Measurements from ENCODE around the gene CFAP77. TPM values are rescaled to one million over a fixed set of nuclear protein-coding genes. Genes with fewer than 3 reads are reported as not detected.
A peak's percentile ranks its signal among the peaks of the same experiment; 100 is the strongest.

CFAP77 gene
- total RNA-seq (not detected), polyA plus RNA-seq (not detected), total RNA-seq (not detected)

DNA sequence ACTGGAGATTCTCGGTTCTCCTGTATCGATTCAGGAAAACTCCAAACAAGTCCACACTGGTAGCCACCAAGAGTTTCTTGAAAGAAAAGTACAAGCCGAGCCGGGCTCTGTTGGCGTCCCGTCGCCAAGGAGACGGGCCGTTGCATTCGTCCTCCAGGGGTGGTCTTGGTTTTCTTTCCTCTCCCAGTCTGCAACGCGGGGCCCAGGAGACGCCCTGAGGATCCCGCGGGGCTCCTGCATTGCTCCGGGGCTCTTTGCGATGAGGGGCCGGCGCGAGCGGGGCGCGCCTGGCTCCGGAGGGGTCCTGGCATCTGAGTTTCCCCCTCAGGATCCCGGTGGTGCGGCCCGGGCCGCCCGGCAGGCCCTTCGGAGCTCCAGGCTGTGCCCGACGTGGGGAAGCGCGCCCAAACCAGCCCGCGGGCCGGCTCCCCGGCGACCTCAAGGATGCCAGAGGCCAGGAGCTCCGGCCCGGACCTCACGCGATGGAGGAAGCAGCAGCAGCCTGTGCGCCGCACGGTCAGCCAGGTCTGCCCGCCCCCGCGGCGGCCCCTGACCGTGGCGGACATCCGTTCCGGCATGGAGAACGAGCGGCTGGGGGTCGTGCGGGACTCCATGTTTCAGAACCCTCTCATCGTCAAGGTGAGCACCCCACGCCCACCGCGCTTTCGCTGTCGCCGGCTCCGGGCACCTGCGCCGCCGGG, at the start of gene CFAP77:
TSS of gene CFAP77 (plus strand) at position 384 of the 701 bp plus-strand sequence. CDS start at position 445, 61 bp downstream.
- Mint-ChIP-seq H3K36me3 (no peaks in the 10 kb centered on the region), H3K4me1 (peaks cover 26 to 47% (median 36%) of the 10 kb centered on the region in 7 donors), H3K27me3 (peaks cover 35 to 59% (median 40%) of the 10 kb centered on the region in 5 donors), H3K9me3 (peaks cover 0 to 2% (median 0%) of the 10 kb centered on the region in 11 donors), H3K27ac (peak within 1 kb of the TSS in 7 of 9 donors; percentile 13 to 59 (median 31)), H3K4me3 (peak within 1 kb of the TSS; percentile 72 to 83 (median 78))
- H3K4me3 ChIP-seq (ENCODE audit: low read length), result peak within 1 kb of the TSS; percentile 42
- CTCF ChIA-PET, result interaction anchor here (0.7 to 1.1 kb wide), 2 partner anchors 257 to 389 kb away, joined by 3 read pairs; no protein-coding TSS in a partner anchor
- POLR2A ChIA-PET, result no interaction called here
- H3K27ac ChIP-seq (ENCODE audit: low read depth, low read length), result no peak within 1 kb of the TSS
- peaks cover 0 to 8% of the 10 kb centered on the region in 2 donors for H3K27me3 ChIP-seq (ENCODE audit: control insufficient read depth in 2 of 2, insufficient read depth in 2 of 2, low read length in 2 of 2)
- no peaks in the 10 kb centered on the region for H3K9me3 ChIP-seq (ENCODE audit: control insufficient read depth in 2 of 3, low read length in 3 of 3)
- ATAC-seq (peak; percentile 35), DNase-seq (peak; percentile 11 to 47 (median 30))
- H3K36me3 ChIP-seq (ENCODE audit: control insufficient read depth in 2 of 3, insufficient read depth in 3 of 3, low read length in 3 of 3), result peaks cover 0 to 3% (median 0%) of the 10 kb centered on the region in 3 experiments
- H3K4me1 ChIP-seq (ENCODE audit: control insufficient read depth in 2 of 2, insufficient read depth in 2 of 2, low read length in 2 of 2), result peaks cover 28 to 46% of the 10 kb centered on the region in 2 donors
- intact Hi-C loops (cut with micrococcal nuclease), result loop anchor here (1.0 to 10.0 kb wide), 8 partner anchors 55 to 1695 kb away; partner anchors contain the start of gene GTF3C5 (in 1 of the 2)

DNA sequence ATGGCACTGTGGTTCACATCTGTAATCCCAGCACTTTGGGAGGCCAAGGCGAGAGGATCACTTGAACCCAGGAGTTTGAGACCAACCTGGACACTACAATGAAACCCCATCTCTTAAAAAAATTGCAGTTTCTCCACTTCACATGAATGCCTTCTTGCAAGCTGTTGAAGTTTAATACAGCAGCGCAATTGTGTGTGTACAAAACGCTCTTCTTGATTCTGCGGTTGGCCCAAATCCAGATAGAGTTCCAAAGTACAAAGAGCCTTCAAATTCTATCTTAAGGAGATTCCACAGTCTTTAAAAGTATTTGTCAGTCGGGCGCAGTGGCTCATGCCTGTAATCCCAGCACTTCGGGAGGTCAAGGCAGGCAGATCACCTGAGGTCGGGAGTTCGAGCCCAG, 45.9 kb upstream of the CFAP77 start:
- intact Hi-C loops (cut with micrococcal nuclease), result no loop called here
- no peak overlapping the region for H3K4me3 ChIP-seq (ENCODE audit: low read length)
- no peaks in the 10 kb centered on the region for H3K9me3 ChIP-seq (ENCODE audit: control insufficient read depth in 2 of 3, low read length in 3 of 3)
- Mint-ChIP-seq H3K36me3 (no peaks in the 10 kb centered on the region), H3K4me3 (no peak overlapping the region), H3K27me3 (no peaks in the 10 kb centered on the region), H3K9me3 (no peaks in the 10 kb centered on the region), H3K27ac (no peak overlapping the region), H3K4me1 (peaks cover 0 to 1% (median 0%) of the 10 kb centered on the region in 7 donors)
- CTCF ChIA-PET, result no interaction called here
- H3K36me3 ChIP-seq (ENCODE audit: control insufficient read depth in 2 of 3, insufficient read depth in 3 of 3, low read length in 3 of 3), result no peaks in the 10 kb centered on the region
- H3K27ac ChIP-seq (ENCODE audit: low read depth, low read length), result no peak overlapping the region
- no peaks in the 10 kb centered on the region for H3K4me1 ChIP-seq (ENCODE audit: control insufficient read depth in 2 of 2, insufficient read depth in 2 of 2, low read length in 2 of 2)
- POLR2A ChIA-PET, result no interaction called here
- no peaks in the 10 kb centered on the region for H3K27me3 ChIP-seq (ENCODE audit: control insufficient read depth in 2 of 2, insufficient read depth in 2 of 2, low read length in 2 of 2)
- DNase-seq (no peak), ATAC-seq (no peak)

DNA sequence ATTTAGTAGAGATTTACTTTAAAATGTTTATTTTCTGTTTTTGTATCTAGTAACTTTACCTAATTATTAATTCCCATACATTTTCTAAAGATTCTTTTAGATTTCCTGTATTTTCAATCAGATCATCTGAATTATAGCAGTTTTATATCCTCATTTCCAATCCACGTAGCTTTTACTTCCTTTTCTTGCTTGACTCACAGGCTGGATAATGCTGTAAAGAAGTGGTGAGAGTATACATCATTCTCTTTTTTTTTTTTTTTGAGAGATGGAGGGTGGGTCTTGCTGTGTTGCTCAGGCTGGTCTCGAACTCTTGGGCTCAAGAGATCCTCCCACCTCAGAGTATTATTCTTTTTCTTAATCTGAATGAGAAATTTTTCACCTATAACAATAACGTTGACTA, 44.0 kb upstream of the CFAP77 start:
- POLR2A ChIA-PET, result no interaction called here
- no peaks in the 10 kb centered on the region for H3K9me3 Mint-ChIP-seq
- ATAC-seq, result no peak
- H3K36me3 ChIP-seq (ENCODE audit: control insufficient read depth in 2 of 3, insufficient read depth in 3 of 3, low read length in 3 of 3), result no peaks in the 10 kb centered on the region
- H3K27ac ChIP-seq (ENCODE audit: low read depth, low read length), result no peak overlapping the region
- no peaks in the 10 kb centered on the region for H3K27me3 ChIP-seq (ENCODE audit: control insufficient read depth in 2 of 2, insufficient read depth in 2 of 2, low read length in 2 of 2)
- CTCF ChIA-PET, result no interaction called here
- H3K9me3 ChIP-seq (ENCODE audit: control insufficient read depth in 2 of 3, low read length in 3 of 3), result no peaks in the 10 kb centered on the region
- peaks cover 0 to 3% (median 0%) of the 10 kb centered on the region in 5 donors for H3K36me3 Mint-ChIP-seq
- DNase-seq, result no peak
- no peak overlapping the region for H3K27ac Mint-ChIP-seq
- H3K4me3 Mint-ChIP-seq, result no peak overlapping the region
- H3K4me1 ChIP-seq (ENCODE audit: control insufficient read depth in 2 of 2, insufficient read depth in 2 of 2, low read length in 2 of 2), result no peaks in the 10 kb centered on the region
- intact Hi-C loops (cut with micrococcal nuclease), result no loop called here
- no peak overlapping the region for H3K4me3 ChIP-seq (ENCODE audit: low read length)
- H3K4me1 Mint-ChIP-seq, result peaks cover 0 to 2% (median 0%) of the 10 kb centered on the region in 7 donors
- H3K27me3 Mint-ChIP-seq, result no peaks in the 10 kb centered on the region

DNA sequence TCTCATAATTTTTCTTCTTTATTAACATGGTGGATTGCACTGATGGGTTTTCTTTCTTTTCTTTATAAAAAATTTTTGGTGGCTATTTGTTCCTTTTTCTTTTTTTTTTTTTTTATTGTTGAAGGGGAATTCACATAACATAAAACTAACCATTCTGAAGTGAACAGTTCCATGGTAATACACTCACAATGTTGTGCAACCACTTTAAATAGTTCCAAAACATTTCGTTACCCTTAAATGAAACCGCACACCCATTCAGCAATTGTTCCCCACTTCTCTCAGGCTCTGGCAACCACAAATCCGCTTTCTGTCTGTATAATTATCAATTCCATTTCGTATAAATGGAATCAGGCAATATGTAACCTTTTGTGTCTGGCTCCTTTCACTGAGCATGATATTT, 43.5 kb upstream of the CFAP77 start:
- H3K4me1 ChIP-seq (ENCODE audit: control insufficient read depth in 2 of 2, insufficient read depth in 2 of 2, low read length in 2 of 2), result no peaks in the 10 kb centered on the region

DNA sequence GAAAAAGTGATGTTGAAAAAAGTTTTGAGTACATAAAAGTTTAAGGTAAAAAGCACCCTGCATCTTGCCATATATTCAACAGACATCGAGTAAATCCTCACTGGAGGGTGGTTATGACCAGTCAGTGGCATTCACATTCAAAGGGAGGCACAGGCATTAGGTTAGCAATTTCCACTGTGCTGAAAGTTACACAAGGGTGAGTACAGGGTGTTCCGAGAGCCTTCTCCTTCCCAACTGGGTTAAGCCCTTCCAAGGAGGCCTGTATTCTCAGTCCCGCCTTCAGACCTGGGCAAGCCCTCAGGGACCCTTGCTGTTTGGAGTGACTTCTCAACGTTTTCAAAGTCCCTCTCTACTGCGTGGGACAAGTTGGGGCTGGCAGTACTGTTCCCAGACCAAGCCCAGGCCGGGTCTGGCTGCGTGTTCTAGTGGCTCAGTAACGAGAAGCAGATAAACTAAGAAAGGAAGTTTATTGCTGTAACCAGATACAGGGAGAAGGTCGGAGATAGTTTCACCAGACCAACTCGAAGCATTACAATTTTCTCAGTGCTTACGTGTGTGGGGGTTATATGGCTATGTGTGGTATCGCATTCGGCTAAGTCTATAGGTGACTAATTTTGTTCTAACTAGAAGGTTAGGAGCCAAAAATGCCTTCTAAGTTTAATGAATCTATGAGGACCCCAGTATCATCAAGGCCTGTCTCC, 42.2 kb upstream of the CFAP77 start:
- Mint-ChIP-seq H3K27me3 (no peaks in the 10 kb centered on the region), H3K4me1 (peaks cover 6 to 13% (median 8%) of the 10 kb centered on the region in 7 donors), H3K27ac (no peak overlapping the region), H3K36me3 (peaks cover 0 to 6% (median 5%) of the 10 kb centered on the region in 5 donors), H3K4me3 (no peak overlapping the region), H3K9me3 (no peaks in the 10 kb centered on the region)
- ATAC-seq (no peak), DNase-seq (no peak)
- Histone ChIP-seq H3K27ac (ENCODE audit: low read depth, low read length) (no peak overlapping the region), H3K27me3 (ENCODE audit: control insufficient read depth in 2 of 2, insufficient read depth in 2 of 2, low read length in 2 of 2) (no peaks in the 10 kb centered on the region), H3K4me1 (ENCODE audit: control insufficient read depth in 2 of 2, insufficient read depth in 2 of 2, low read length in 2 of 2) (no peaks in the 10 kb centered on the region), H3K4me3 (ENCODE audit: low read length) (no peak overlapping the region), H3K36me3 (ENCODE audit: control insufficient read depth in 2 of 3, insufficient read depth in 3 of 3, low read length in 3 of 3) (no peaks in the 10 kb centered on the region), H3K9me3 (ENCODE audit: control insufficient read depth in 2 of 3, low read length in 3 of 3) (no peaks in the 10 kb centered on the region)
- intact Hi-C loops (cut with micrococcal nuclease), result no loop called here
- ChIA-PET POLR2A (interaction anchor here (0.7 kb wide), 1 partner anchor 10 kb away, joined by 3 read pairs; no protein-coding TSS in a partner anchor), CTCF (no interaction called here)

More for the DNA sequence above, 43.5 kb upstream of the CFAP77 start:
- no peaks in the 10 kb centered on the region for H3K27me3 Mint-ChIP-seq
- H3K9me3 Mint-ChIP-seq, result no peaks in the 10 kb centered on the region
- Histone ChIP-seq H3K9me3 (ENCODE audit: control insufficient read depth in 2 of 3, low read length in 3 of 3) (no peaks in the 10 kb centered on the region), H3K27ac (ENCODE audit: low read depth, low read length) (no peak overlapping the region), H3K27me3 (ENCODE audit: control insufficient read depth in 2 of 2, insufficient read depth in 2 of 2, low read length in 2 of 2) (no peaks in the 10 kb centered on the region), H3K36me3 (ENCODE audit: control insufficient read depth in 2 of 3, insufficient read depth in 3 of 3, low read length in 3 of 3) (no peaks in the 10 kb centered on the region), H3K4me3 (ENCODE audit: low read length) (no peak overlapping the region)
- H3K4me3 Mint-ChIP-seq, result no peak overlapping the region
- CTCF ChIA-PET, result no interaction called here
- DNase-seq (no peak), ATAC-seq (no peak)
- H3K4me1 Mint-ChIP-seq, result peaks cover 0 to 3% (median 0%) of the 10 kb centered on the region in 7 donors
- POLR2A ChIA-PET, result no interaction called here
- no peak overlapping the region for H3K27ac Mint-ChIP-seq
- peaks cover 0 to 3% (median 0%) of the 10 kb centered on the region in 5 donors for H3K36me3 Mint-ChIP-seq
- intact Hi-C loops (cut with micrococcal nuclease), result no loop called here

DNA sequence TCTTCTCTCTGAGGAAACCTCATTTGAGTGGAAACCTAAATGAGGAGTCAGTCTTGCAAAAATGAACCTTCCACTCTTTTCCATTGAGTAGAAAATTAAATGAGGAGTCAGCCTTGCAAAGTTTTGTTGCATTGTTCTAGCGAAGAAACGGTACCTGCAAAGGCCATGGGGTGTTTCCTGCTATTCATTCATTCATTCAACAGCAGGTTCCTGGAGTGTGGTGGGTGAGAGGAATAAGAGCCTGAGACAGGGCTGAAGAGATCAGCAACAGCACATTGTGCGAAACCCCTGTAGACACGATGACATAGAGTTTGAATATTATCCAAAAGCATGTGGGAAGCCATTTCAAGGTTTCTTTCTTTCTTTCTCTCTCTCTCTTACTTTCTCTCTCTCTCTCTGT, 40.6 kb upstream of the CFAP77 start:
- no peak overlapping the region for H3K4me3 Mint-ChIP-seq
- ChIA-PET POLR2A (no interaction called here), CTCF (interaction anchor here (1.0 kb wide), 1 partner anchor 110 kb away, joined by 4 read pairs; no protein-coding TSS in a partner anchor)
- Histone ChIP-seq H3K36me3 (ENCODE audit: control insufficient read depth in 2 of 3, insufficient read depth in 3 of 3, low read length in 3 of 3) (no peaks in the 10 kb centered on the region), H3K4me1 (ENCODE audit: control insufficient read depth in 2 of 2, insufficient read depth in 2 of 2, low read length in 2 of 2) (no peaks in the 10 kb centered on the region), H3K9me3 (ENCODE audit: control insufficient read depth in 2 of 3, low read length in 3 of 3) (no peaks in the 10 kb centered on the region), H3K4me3 (ENCODE audit: low read length) (no peak overlapping the region), H3K27ac (ENCODE audit: low read depth, low read length) (no peak overlapping the region), H3K27me3 (ENCODE audit: control insufficient read depth in 2 of 2, insufficient read depth in 2 of 2, low read length in 2 of 2) (no peaks in the 10 kb centered on the region)
- no peaks in the 10 kb centered on the region for H3K27me3 Mint-ChIP-seq
- no peak for ATAC-seq
- intact Hi-C loops (cut with micrococcal nuclease), result no loop called here
- H3K27ac Mint-ChIP-seq, result no peak overlapping the region
- peaks cover 12 to 18% (median 14%) of the 10 kb centered on the region in 7 donors for H3K4me1 Mint-ChIP-seq
- peaks cover 0 to 8% (median 5%) of the 10 kb centered on the region in 5 donors for H3K36me3 Mint-ChIP-seq
- H3K9me3 Mint-ChIP-seq, result no peaks in the 10 kb centered on the region
- no peak for DNase-seq

Measured in naive thymus-derived CD4-positive, alpha-beta T cell (primary cell).